ENCODE measurements around the gene OGDHL. TPM values are rescaled to one million over a fixed set of nuclear protein-coding genes. Genes with fewer than 3 reads are reported as not detected.
"Not testable (repeated sequence)": the region's sequence is repeated elsewhere in the genome, so short reads cannot be mapped to it uniquely, and the experiment has no call there.

The OGDHL gene
- total RNA-seq, 1 donor from 2014 or later, result 12.3 TPM

GRCh38 chr10:49726593-49726992 lies 35.5 kb downstream of the OGDHL start:
- H3K4me1 Mint-ChIP-seq (ENCODE audit: unreplicated experiment), result no peaks in the 10 kb centered on the region
- H3K27me3 Mint-ChIP-seq, result no peaks in the 10 kb centered on the region
- H3K4me3 Mint-ChIP-seq, result no peak overlapping the region
- no peak overlapping the region for H3K27ac Mint-ChIP-seq
- no peak for DNase-seq (ENCODE audit: extremely low spot score, unreplicated experiment)
- H3K36me3 Mint-ChIP-seq, result no peaks in the 10 kb centered on the region
- TF ChIP-seq CTCF (conservative IDR thresholded peaks at IDR 0.05), result no peak
- H3K9me3 Mint-ChIP-seq, result no peaks in the 10 kb centered on the region

- not testable (repeated sequence) for H3K36me3 Mint-ChIP-seq
Measured at GRCh38 chr10:49715157-49715556, 47.0 kb downstream of the OGDHL start.

GRCh38 chr10:49713266-49713665 lies 48.9 kb downstream of the OGDHL start:
- Mint-ChIP-seq H3K27me3 (peaks cover 18% of the 10 kb centered on the region), H3K4me3 (no peak overlapping the region), H3K27ac (no peak overlapping the region), H3K9me3 (no peaks in the 10 kb centered on the region), H3K36me3 (no peaks in the 10 kb centered on the region), H3K4me1 (ENCODE audit: unreplicated experiment) (no peaks in the 10 kb centered on the region)
- TF ChIP-seq CTCF (conservative IDR thresholded peaks at IDR 0.05), result no peak
- DNase-seq (ENCODE audit: extremely low spot score, unreplicated experiment), result no peak

More at GRCh38 chr10:49715157-49715556, 47.0 kb downstream of the OGDHL start:
- not testable (repeated sequence) for H3K9me3 Mint-ChIP-seq; H3K27ac Mint-ChIP-seq; H3K4me3 Mint-ChIP-seq; H3K4me1 Mint-ChIP-seq (ENCODE audit: unreplicated experiment); DNase-seq (ENCODE audit: extremely low spot score, unreplicated experiment)
- peaks cover 13% of the 10 kb centered on the region for H3K27me3 Mint-ChIP-seq

GRCh38 chr10:49711481-49711880 lies 50.6 kb downstream of the OGDHL start:
- Mint-ChIP-seq H3K9me3 (no peaks in the 10 kb centered on the region), H3K36me3 (no peaks in the 10 kb centered on the region), H3K4me3 (no peak overlapping the region), H3K4me1 (ENCODE audit: unreplicated experiment) (no peaks in the 10 kb centered on the region), H3K27me3 (peaks cover 14% of the 10 kb centered on the region), H3K27ac (no peak overlapping the region)
- DNase-seq (ENCODE audit: extremely low spot score, unreplicated experiment), result no peak
- TF ChIP-seq CTCF (conservative IDR thresholded peaks at IDR 0.05), result no peak

GRCh38 chr10:49710966-49711365 lies 51.2 kb downstream of the OGDHL start:
- no peak overlapping the region for H3K4me3 Mint-ChIP-seq
- H3K27ac Mint-ChIP-seq, result no peak overlapping the region
- no peaks in the 10 kb centered on the region for H3K4me1 Mint-ChIP-seq (ENCODE audit: unreplicated experiment)
- no peak for DNase-seq (ENCODE audit: extremely low spot score, unreplicated experiment)
- peaks cover 12% of the 10 kb centered on the region for H3K27me3 Mint-ChIP-seq
- no peaks in the 10 kb centered on the region for H3K9me3 Mint-ChIP-seq
- no peak for TF ChIP-seq CTCF (conservative IDR thresholded peaks at IDR 0.05)
- no peaks in the 10 kb centered on the region for H3K36me3 Mint-ChIP-seq

- Mint-ChIP-seq H3K27ac (no peak overlapping the region), H3K4me1 (ENCODE audit: unreplicated experiment) (no peaks in the 10 kb centered on the region), H3K36me3 (no peaks in the 10 kb centered on the region), H3K9me3 (no peaks in the 10 kb centered on the region), H3K4me3 (no peak overlapping the region), H3K27me3 (peaks cover 11% of the 10 kb centered on the region)
- DNase-seq (ENCODE audit: extremely low spot score, unreplicated experiment), result no peak
- TF ChIP-seq CTCF (conservative IDR thresholded peaks at IDR 0.05), result no peak
Measured at GRCh38 chr10:49709934-49710333, 52.2 kb downstream of the OGDHL start.
